HG02884 (cell line): ENCODE results near the gene FAU.
"Not testable (repeated sequence)": the region's sequence is repeated elsewhere in the genome, so short reads cannot be mapped to it uniquely, and the experiment has no call there.

Experiments used
- ATAC-seq: cut with Tn5 transposase; IDR thresholded peaks from one replicate; pipeline ENCODE4 v1.9.1; 2021; ENCODE audit warnings: mild to moderate bottlenecking, moderate library complexity; ENCODE audit not compliant: unreplicated experiment

Gene FAU

GRCh38 chr11:65121865-65122696 is at the start of gene FAU, which contains the start of gene MRPL49:
TSS of gene FAU (minus strand) at chr11:65122134. CDS start at chr11:65121813, 321 bp downstream.
TSS of gene MRPL49 (plus strand) at chr11:65122321. CDS start at chr11:65122347, 26 bp downstream.
- ATAC-seq, result peak; percentile 58

- no peak for ATAC-seq
These were observed 48.2 kb upstream of the FAU start, which contains the start of gene SPDYC for GRCh38 chr11:65170058-65170534. TSS of gene SPDYC (plus strand) at chr11:65170233. CDS start at chr11:65171358, 1,125 bp downstream.

- ATAC-seq, result no peak
These were observed 47.3 kb upstream of the FAU start for GRCh38 chr11:65169164-65169641.

GRCh38 chr11:65167656-65168055 is 45.7 kb upstream of the FAU start:
- no peak for ATAC-seq

GRCh38 chr11:65166893-65167292 is 45.0 kb upstream of the FAU start:
- no peak for ATAC-seq

GRCh38 chr11:65165410-65166317 is 43.7 kb upstream of the FAU start:
- ATAC-seq, result no peak

- no peak for ATAC-seq
These were observed 41.8 kb upstream of the FAU start for GRCh38 chr11:65163684-65164083.

GRCh38 chr11:65160643-65161042 is 38.7 kb upstream of the FAU start:
- no peak for ATAC-seq

GRCh38 chr11:65159012-65159411 is 37.1 kb upstream of the FAU start:
- peak; percentile 57 for ATAC-seq

GRCh38 chr11:65157336-65157735 is 35.4 kb upstream of the FAU start:
- no peak for ATAC-seq

- ATAC-seq, result no peak
These were observed 35.0 kb upstream of the FAU start for GRCh38 chr11:65156926-65157325.

GRCh38 chr11:65156256-65156655 is 34.3 kb upstream of the FAU start:
- ATAC-seq, result no peak

- no peak for ATAC-seq
These were observed 30.2 kb upstream of the FAU start for GRCh38 chr11:65152122-65152521.

GRCh38 chr11:65151331-65151899 is 29.5 kb upstream of the FAU start:
- ATAC-seq, result no peak

GRCh38 chr11:65150509-65151299 is 28.8 kb upstream of the FAU start:
- no peak for ATAC-seq

GRCh38 chr11:65150131-65150508 is 28.2 kb upstream of the FAU start:
- ATAC-seq, result not testable (repeated sequence)

GRCh38 chr11:65148657-65149056 is 26.7 kb upstream of the FAU start:
- no peak for ATAC-seq

GRCh38 chr11:65147352-65148075 is 25.6 kb upstream of the FAU start:
- ATAC-seq, result no peak

GRCh38 chr11:65141896-65142494 is 20.1 kb upstream of the FAU start:
- no peak for ATAC-seq
